Transverse colon (tissue), 4 donors: ENCODE measurements around the gene MIS18BP1. TPM values are rescaled to one million over a fixed set of nuclear protein-coding genes. Genes with fewer than 3 reads are reported as not detected.

Source experiments
- DNase-seq: peaks from one replicate; pipeline ENCODE4 v3.0.0-alpha.2; 2019
- H3K27ac ChIP-seq, 4 donors: fragments of 200-600 bp; sonication (generic); 2 replicates each; pipeline ENCODE4 v1.5.1; 2016 to 2018; ENCODE audit warnings: inconsistent platforms in 4 of 4
- H3K27me3 ChIP-seq: fragments of 200-600 bp; sonication (generic); 2 replicates; pipeline ENCODE4 v1.5.1; 2017; ENCODE audit warnings: inconsistent platforms
- H3K36me3 ChIP-seq, 4 donors: fragments of 200-600 bp; sonication (generic); 2 replicates each; pipeline ENCODE4 v1.5.1; 2017 to 2019; ENCODE audit warnings: inconsistent platforms in 4 of 4
- H3K4me1 ChIP-seq, 4 donors: fragments of 200-600 bp; sonication (generic); 2 replicates each; pipeline ENCODE4 v1.5.1; 2017 to 2020; ENCODE audit warnings: inconsistent platforms in 4 of 4
- H3K4me3 ChIP-seq, 4 donors: fragments of 200-600 bp; sonication (generic); 1 replicate in 1 of 4; 2 replicates in 3 of 4; pipeline versions ENCODE4 v1.5.1 to v1.6.1; 2017 to 2019; ENCODE audit warnings: inconsistent platforms in 4 of 4
- H3K9me3 ChIP-seq, 2 donors: fragments of 200-600 bp; sonication (generic); 2 replicates each; pipeline ENCODE4 v1.5.1; 2017 to 2019; ENCODE audit warnings: inconsistent platforms in 2 of 2
- CTCF ChIP-seq, 5 experiments: fragments of 200-600 bp in 3 of 5; fragments of 450-650 bp in 2 of 5; sonication (generic) in 3 of 5; IDR thresholded peaks; 1 replicate in 2 of 5; 2 replicates in 3 of 5; pipeline ENCODE4 v1.5.1; 2016 to 2017; ENCODE audit warnings: antibody characterized with exemption in 5 of 5, inconsistent platforms in 3 of 5, mild to moderate bottlenecking in 2 of 5, moderate library complexity in 1 of 5
- EP300 ChIP-seq: sonication (generic); formaldehyde crosslinking; IDR thresholded peaks from one replicate; pipeline ENCODE4 v1.6.1; 2017; ENCODE audit warnings: antibody characterized with exemption, low read depth
- POLR2A ChIP-seq: fragments of 450-650 bp; IDR thresholded peaks from one replicate; pipeline ENCODE4 v1.6.1; 2016; ENCODE audit warnings: antibody characterized with exemption, mild to moderate bottlenecking, moderate library complexity
- POLR2AphosphoS5 ChIP-seq, 3 donors: sonication (generic); formaldehyde crosslinking; IDR thresholded peaks; one replicate each; pipeline ENCODE4 v1.6.1; 2016; ENCODE audit warnings: antibody characterized with exemption in 3 of 3
- in situ Hi-C, 4 donors: fragments of 200-750 bp; cut with MboI; loops; one replicate each; pipeline versions ENCODE4 v1.15.0 to v1.15.1; 2017; ENCODE audit warnings: low sequenced_read_pairs in 3 of 4, low pct_ligation_motif_present in 1 of 4, low pct_unique_long_range_greater_than_20kb in 1 of 4
- intact Hi-C: fragments of 100-400 bp; cut with DNase I; formaldehyde crosslinking; loops from one replicate; pipeline ENCODE4 v1.15.1; 2023; ENCODE audit warnings: low total_unique reads
- small RNA-seq, 4 donors: library from RNA; depleted of rRNA; stranded (forward); fragments of <200 nt; gene quantifications; one replicate each; pipeline ENCODE3, GENCODE V24; 2016
- total RNA-seq, 4 donors: library from RNA; depleted of rRNA; stranded (reverse); fragments of >200 nt; gene quantifications; one replicate each; pipeline ENCODE4 v1.1.0, GENCODE V29; 2016

The MIS18BP1 gene
- total RNA-seq, 4 donors from 2014 or later: 23.5 to 61.7 (median 38.4) TPM

- in situ Hi-C loops: no loop called here
- no peak overlapping the region for H3K27ac ChIP-seq
Observed at GRCh38 chr14:45156067-45156466, 96.9 kb downstream of the MIS18BP1 start.

More at GRCh38 chr14:45156067-45156466, 96.9 kb downstream of the MIS18BP1 start:
- Histone ChIP-seq H3K4me3 (no peak overlapping the region), H3K4me1 (no peaks in the 10 kb centered on the region), H3K9me3 (no peaks in the 10 kb centered on the region), H3K27me3 (no peaks in the 10 kb centered on the region), H3K36me3 (no peaks in the 10 kb centered on the region)
- no peak for DNase-seq
- no peak for TF ChIP-seq POLR2AphosphoS5 (IDR thresholded peaks at IDR 0.05)
- TF ChIP-seq POLR2A: no peak
- TF ChIP-seq EP300: no peak
- no peak for TF ChIP-seq CTCF (IDR thresholded peaks at IDR 0.05)
- intact Hi-C loops: no loop called here

Small RNAs within 50 kb of the gene (small RNA-seq; reads per million reads assigned to genes)
- 0 reads per million in 4 donors for gene RNU6-552P

Other genes starting within 250 kb of the MIS18BP1 start
- 100 to 1,000 TPM in 1 of 4 donors, 10 to 100 TPM in 3; 13.5 to 239 (median 37.9) TPM for gene PRPF39, start 169.1 kb downstream of the MIS18BP1 start, total RNA-seq
- 10 to 100 TPM in 3 of 4 donors, 1 to 10 TPM in 1; 3.7 to 47.8 (median 27.7) TPM for gene FKBP3, start 118.7 kb downstream of the MIS18BP1 start, total RNA-seq
- 1 to 10 TPM in 3 of 4 donors, under 1 TPM in 1; 0.75 to 6.2 (median 4.5) TPM for gene FANCM, start 117.3 kb downstream of the MIS18BP1 start, total RNA-seq